GM18867 (cell line): ENCODE measurements around the gene NFIA.
"Not testable (repeated sequence)": the region's sequence is repeated elsewhere in the genome, so short reads cannot be mapped to it uniquely, and the experiment has no call there.

Experiments used
- ATAC-seq: cut with Tn5 transposase; IDR thresholded peaks from one replicate; pipeline ENCODE4 v1.9.1; 2021; ENCODE audit warnings: mild to moderate bottlenecking, moderate library complexity; ENCODE audit not compliant: unreplicated experiment

The NFIA gene

DNA sequence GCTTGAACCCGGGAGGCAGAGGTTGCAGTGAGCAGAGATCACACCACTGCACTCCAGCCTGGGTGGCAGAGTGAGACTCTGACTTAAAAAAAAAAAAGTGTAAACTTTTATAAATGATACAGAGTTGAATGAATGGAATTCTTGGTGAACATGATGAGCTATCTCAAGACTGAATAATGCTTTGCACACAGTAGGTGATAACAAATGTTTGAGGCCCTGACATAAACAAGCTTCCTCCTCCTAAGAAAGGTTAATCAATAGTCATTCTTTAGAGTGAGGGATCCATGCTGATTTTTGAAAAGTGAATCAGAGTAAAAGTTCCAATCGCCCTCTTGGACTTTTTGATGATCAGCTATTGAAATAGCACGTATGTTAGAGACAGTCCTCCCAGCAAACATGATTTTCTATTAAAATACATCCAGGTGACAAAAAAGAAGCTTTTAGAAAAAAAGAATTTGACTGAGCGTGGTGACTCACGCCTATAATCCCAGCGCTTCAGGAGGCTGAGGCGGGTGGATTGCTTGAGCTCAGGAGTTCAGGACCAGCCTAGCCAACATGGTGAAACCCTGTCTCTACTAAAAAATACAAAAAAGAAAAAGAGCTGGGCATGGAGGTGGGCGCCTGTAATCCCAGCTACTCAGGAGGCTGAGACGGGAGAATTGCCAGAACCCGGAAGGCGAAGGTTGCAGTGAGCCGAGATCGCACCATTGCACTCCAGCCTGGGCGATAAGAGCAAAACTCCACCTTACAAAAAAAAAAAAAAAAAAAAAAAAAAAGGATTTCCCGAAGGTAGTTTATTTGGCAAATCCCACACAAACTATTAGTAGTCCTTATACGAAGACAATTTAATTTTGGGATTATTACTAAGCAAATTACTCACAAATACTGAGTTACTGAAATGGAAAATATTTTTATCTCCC is 181.8 kb downstream of the NFIA start:
- no peak for ATAC-seq

DNA sequence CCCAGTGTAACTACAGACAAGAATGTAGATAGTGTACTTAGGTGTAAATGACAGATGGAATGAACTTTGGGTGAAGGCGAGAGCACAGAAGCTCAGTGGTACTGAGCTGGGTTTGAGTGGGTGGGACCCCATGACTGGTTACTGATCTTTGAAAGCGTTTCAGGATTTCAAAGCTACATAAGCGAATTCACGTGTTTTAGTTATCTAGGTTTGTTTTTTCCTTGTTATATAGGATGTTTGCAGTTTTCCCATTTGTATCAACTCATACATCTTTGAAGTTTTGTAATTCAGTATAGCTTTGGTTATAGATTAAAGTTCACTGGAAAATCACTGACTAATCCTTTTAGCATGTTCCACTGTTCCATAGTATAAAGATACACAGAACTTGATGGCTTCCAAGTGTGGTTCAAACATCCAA is 182.5 kb downstream of the NFIA start:
- no peak for ATAC-seq

DNA sequence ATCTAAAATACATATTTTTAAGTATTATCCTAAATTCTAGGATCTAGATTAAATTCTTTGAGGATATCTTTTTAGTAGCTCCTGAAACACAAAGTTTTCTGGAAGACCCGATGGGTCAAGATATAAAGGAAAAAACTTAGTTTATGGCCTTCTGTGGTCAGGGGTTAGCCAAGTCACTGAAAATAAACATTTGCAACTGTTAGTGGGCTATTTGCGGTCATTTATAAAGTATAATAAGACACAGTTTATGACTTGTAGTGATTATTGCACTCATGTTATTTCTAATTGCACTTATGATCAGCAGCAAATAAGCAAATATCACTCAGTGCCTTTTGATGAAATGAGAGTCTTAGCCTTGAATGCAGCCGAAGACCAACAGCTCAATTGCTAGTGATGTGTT is 183.3 kb downstream of the NFIA start:
- no peak for ATAC-seq

DNA sequence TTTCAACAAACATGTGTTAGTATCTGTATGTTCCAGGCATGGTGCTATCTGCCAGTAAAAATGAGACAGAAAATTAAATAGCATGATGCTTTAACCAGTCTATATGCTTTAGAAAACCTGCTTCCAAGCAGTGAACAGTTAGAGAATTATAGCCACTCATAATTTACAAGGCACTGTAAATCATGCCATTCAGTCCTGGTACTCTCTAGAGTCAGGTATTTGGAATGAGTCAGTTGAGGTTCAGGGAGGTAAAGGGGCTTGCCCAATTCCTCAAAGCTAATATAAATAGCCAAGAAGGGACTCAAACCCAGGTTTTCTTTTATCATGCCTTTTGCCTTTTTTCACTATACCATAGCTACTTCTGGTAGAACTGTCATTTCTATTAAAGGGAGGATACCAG is 184.4 kb downstream of the NFIA start:
- no peak for ATAC-seq

DNA sequence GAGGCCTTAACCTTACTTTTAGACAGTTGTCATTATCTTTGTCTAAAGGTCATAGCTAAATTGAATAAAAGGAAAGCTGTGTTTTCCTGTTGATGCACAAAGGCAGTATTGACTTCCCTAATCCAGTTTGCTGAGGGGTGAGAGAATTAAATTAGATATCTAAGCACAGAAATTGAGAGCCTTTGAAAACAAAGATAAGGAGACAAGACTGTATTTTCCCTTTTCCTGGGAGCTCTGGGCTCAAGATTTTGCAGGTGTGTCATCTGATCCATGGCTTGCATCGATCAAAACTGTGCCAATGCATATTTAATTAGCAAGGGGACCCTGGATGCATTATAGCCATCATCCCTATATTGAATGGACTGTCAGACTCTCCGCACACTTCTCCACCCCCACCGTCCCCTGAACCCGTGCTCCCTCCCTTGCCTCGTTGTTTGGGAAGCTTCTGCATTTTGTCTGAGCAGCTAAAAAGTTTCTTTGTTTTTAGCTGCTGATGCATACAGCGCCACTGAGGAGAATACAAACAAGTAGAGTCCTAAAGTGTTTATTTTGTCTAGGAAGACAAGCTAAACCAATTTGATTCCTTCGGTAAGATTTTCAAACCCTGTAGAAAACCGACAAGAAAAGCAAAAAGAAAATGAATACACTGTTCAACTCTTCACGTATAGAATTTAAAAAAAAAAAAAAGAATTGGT is 186.3 kb downstream of the NFIA start:
- ATAC-seq, result no peak

DNA sequence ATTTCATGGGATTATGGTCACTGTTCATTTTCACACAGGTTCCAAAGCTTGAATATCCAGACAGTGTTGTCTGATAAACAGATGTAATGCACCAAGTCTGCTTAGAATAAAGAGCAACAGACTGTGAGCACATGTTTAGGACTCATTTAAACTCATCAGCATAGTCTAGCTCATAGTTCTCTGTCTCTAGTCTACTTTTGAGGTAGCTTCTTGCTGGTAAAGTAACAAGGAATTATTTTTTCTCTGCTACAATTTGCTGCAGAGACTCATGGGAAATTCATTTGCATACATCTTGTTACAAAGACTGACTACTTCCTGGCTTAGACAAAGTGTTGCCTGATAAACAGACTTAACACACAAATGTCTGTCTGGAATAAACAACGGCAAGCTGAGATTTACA is 187.2 kb downstream of the NFIA start:
- ATAC-seq, result no peak

DNA sequence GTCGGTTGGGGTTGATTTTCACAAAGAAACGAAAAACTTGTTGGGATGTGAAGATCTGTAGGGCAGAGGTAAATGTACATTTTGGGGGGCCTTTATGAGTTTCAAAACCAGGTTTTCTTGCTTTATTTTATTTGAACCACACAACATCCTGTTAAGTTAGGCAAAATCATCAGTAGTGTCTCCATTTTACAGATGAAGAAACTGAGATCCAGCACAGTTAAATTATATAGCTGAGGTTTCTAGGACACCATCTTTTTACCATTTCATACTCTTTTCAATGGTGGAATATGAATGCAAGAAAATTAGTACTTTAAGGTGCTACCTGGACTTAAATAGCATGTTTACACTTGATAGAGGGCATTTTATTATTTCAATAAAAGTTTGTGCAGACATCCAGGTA is 187.7 kb downstream of the NFIA start:
- no peak for ATAC-seq

DNA sequence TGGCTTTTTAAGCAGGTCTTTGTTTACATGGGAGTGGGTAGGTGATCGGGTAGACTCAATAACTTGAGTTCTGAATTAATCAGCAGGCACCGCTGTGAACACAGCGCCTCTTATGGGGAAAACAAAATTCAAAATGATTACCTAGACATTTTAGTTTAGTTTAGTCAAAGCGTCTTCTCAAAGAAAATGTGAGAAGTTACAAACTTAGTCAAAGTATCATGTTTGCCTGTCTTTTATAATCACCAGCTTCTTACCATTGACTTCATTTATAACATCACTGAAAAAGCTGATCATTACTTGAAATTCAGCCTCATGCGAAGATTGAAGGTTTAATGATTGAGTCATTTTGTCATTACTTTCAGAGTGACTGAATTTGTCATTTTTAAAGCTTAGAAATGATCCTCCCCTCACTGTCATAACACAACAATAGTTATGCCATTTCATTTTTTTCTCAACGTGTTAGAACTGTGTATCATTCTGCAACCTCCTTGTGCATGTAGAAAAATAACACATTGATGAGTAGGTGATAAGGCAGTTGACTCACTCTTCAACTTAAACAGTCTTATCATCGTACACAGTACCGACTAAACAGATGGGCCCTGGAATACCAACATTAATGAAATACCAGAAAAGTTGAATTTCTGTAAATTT is 188.5 kb downstream of the NFIA start:
- no peak for ATAC-seq

DNA sequence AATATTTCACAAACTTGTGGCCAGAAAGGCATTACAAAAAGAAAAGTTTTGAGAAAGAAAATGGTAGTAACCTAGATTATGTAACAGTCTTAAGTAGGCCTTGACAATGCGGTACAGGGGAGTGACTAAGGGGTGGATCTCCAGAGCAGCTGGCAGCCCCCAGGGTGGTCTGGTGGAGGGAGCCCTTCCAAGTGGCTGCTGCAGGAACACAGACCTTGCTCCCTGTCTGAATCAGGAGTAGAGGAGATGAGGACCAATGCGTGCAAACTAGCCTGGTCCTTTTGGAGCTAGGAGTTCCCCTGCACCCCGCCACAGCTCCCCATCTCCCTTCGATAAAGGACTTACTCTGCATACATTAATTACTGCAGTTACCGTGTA is 189.0 kb downstream of the NFIA start:
- no peak for ATAC-seq

DNA sequence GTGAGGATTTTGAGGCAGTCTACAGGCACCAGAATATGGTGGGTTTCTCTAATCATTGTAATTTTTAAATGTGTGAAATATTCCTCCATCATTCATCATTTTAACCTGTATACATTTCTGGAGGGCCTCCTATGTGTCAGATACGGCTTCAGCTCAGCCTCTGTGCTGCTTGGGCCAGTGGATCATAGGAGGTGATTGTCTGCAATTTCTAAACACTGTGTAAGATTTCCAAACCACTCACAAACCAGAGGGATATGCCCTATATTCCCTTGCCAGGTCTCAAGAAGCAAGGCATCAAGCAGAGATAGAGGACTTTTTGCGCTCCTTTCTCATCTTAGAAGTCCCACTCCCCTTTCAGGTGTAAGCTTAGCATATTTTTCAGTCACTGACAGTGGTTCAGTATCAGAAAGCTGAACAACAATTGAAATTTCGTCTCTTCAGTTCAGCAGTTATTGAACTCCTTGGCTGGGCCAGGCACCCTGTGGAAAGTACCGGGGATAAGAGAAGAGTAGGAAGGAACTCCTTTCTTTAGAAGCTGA is 190.9 kb downstream of the NFIA start:
- ATAC-seq, result no peak

DNA sequence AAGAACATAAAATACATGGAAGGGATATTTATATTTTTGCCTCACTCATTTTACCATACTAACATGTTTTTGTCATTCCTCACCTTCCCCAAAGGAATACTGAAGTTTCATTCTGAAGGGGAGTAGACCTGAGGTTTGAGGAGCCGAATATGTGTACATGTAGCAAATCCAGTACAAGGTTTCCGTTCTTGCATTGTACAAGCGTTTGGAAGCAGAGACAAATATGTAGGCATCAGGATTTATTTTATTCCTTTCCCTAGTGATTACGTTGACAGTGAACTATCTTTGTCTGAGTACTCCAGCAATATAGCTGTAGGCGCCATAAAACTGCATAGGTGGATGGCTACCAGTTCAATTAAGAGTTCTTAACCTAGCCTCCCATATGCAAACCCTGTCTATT is 191.5 kb downstream of the NFIA start:
- no peak for ATAC-seq

DNA sequence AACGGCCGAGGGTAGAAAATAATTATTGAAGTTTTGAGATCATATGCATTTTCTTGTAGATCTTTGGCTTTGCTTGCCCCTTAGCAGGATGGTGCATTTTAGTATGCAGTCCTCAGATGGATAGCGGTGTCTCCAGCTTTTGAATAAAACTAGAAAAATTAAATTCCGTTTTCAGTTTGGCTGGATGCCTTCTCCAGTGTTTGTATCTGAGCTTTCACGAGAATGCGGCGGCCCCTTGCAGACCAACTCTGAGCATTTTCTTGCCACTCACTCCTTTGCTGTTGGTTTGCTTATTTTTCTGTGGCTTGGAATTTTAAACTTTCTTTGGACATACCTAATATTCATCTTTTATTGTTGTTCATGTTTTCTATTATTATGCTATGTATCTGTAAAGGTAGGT is 192.6 kb downstream of the NFIA start:
- no peak for ATAC-seq

DNA sequence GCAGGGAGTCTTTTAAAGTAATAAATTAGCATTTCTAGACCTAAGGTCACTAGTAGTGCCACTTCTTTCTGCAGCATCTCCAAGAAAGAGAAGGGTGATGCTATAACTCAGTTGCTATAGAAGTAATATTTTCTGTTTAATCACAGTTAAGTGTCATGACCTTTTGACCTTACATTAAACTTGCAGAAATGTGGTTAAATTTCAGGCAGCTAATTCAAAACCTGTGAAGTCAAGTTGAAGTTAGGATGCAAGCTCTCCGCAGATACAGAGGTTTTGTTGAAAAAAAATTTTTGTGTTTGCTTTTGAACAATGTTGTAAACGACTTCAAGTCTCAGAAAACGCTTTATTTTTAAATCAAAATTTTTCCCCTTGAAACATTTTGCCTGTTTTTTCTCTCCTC is 193.9 kb downstream of the NFIA start:
- ATAC-seq, result no peak

DNA sequence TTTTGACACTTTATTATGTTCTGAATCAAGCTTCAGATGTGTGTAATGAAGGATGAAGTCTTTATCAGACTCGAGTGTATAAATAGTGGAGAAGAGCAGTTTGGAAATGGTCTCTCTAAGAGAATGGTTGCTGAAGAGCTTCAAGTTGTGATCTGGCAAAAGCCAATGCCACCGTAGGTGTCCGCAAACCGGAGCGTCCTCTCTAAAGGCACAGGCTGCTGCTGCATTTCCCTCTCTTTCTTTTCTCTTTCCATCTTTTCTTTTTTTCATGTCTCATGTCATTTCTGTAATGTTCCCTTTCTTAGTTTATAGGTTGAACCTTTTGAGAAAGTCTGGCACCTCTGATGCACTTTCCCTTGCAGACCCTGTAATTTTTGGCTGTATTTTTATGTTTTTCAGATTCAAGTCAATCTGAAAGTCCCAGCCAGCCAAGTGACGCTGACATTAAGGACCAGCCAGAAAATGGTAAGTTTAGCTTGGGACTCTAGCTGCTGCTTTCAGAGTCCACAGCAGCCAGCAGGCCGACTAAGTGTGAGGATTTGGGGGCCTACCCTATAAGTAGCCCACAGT is 194.8 kb downstream of the NFIA start:
- ATAC-seq, result no peak

DNA sequence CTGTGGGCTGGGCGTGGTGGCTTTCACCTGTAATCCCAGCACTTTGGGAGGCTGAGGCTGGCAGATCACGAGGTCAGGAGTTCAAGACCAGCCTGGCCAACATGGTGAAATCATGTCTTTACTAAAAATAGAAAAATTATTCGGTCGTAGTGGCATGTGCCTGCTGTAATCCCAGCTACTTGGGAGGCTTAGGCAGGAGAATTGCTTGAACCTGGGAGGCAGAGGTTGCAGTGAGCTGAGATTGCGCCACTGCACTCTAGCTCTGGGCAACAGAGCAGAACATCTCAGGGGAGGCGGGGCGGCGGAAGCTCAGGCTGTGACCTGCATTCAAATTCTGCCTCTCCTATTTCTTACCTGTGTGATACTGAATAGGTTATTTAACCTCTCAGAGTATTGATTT is 196.1 kb downstream of the NFIA start:
- ATAC-seq, result not testable (repeated sequence)

DNA sequence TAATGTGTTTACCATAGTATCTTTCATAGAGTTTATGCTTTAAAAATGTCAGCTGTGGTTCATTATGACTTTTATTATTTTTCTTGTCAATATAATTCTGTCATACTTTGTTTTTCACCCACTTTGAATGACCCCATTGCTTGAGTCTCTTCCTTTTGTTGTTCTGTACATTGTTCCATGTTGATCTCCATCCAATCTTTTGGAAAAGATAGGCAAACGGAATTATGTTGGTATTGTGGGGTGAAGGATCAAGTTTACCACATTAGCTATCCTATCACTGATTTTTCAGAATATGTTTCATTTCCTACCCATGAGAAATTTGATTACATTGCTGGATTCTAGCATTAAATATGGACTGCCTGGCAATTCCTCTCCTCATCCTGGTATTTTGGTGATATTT is 196.6 kb downstream of the NFIA start:
- ATAC-seq, result no peak

DNA sequence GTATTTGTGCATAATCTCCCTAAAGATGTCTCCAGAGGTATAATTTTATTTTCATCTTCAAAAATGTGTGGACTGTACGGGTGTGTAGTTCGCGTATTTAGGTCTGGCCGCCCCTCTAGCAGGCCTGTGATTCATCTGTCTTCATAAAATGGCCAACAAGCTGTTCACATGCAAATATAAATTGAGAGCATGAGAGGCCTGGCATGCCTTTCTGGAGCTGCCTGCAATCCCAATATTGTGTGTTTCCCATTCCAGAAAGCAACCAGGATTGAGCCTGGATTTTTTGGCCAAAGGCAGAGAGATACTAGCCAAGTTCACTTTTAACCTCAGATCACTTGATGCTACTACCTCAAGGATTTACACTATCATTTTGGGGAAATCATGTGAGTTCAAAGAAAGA is 197.2 kb downstream of the NFIA start:
- no peak for ATAC-seq

DNA sequence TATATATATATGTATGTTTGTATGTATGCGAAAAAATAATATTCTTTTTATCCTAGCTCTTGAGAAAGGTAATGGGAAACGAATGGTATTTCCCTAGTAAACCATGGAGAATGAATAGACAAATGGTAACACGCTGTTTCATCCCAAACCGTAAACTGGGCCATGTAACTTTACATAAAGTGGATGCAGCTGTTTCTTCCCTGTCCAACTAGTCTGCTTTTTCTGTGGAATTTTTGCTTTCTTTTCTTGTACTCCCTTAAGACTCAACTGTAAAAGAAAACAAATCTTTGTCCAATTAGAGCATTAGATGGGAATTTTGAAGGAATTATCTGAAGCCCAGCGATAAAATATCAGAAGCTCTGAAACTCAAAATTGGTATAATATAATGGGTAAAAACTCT is 198.1 kb downstream of the NFIA start:
- ATAC-seq, result no peak

DNA sequence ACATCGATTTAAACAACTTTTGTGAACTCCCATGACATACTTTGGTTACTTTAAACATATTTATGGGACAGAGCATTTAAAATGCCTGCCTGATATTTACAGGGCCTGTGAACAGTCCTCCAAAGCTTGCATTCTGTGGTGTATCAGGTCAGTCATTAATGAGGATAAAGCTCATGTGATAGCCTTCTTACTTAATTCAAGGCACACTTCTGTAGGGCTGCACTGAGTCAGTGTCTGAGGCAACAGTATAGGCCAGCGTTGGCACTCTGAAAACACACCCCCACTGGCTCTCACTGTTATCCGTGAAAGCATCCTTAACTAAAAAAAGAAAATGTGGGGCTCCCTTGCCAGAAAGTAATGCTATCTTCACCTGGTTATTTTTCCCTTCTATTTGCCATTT is 200.0 kb downstream of the NFIA start:
- no peak for ATAC-seq

DNA sequence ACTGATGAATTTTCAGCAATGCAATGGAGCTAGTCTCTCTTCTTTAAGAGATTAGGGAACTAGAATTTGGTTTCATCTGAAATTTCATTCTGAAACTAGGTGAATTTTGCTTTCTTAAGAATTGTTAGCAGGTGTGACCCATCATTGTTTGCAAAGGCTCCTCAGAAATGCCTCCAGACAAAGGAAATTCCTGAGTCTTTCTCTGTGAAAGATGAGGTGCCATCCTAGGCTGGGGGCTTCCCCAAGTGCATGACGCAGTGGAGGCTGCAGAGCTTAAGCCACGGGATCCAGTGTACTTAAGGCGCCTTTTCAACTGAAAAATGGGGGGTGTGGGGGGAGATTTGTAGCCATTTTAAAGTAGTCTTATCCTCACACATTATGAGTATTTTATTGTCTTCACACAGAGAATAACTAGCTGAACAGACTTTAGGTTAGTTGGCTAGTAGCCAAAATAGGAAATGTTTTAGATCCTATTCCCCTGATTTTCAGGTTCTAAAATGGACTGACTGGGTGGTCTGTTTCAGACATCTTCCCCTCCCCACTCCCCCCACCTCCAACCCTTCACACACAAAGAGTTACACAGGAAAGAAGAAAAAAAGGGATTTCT is 202.0 kb downstream of the NFIA start:
- ATAC-seq, result peak; percentile 51

DNA sequence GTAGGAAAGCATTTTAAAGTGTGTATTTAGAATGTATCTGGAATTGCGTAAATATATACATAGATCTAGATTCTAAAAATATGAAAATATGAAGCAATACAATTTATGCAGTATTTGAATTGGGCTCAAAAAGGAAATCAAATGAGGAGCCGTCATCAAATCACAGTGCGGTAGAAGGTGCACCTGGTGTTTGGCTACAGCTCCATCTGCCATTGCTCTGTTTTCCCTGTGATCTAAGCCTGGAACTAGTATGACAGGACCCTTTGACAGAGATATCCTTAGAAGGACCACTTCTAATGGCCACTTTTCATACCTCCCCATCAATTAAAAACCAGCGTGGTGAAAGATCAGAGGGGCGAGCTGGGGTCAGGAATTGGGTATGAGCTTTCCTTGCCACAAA is 202.6 kb downstream of the NFIA start:
- no peak for ATAC-seq
